SK-N-SH (cell line): ENCODE data around the gene IL6ST. TPM values are rescaled to one million over a fixed set of nuclear protein-coding genes. Genes with fewer than 3 reads are reported as not detected.

ENCODE experiments used
- CTCF ChIA-PET: fragments of 300-600, 350-600 bp; formaldehyde crosslinking; extraction: SDS; loops from one replicate; lab custom pipeline; 2021; lab: Yijun Ruan, JAX
- POLR2A ChIA-PET: fragments of 350-600 bp; sonication (Branson Sonifier 250); formaldehyde crosslinking; extraction: SDS; loops from one replicate; lab custom pipeline; 2020; ENCODE audit warnings: antibody characterized with exemption, inconsistent platforms; lab: Yijun Ruan, JAX
- DNase-seq: peaks from one replicate; pipeline ENCODE4 v3.0.0; 2012
- H2AFZ ChIP-seq: fragments of 200-600 bp; sonication (generic); 2 replicates; pipeline ENCODE4 v1.8.1; 2016; ENCODE audit warnings: antibody characterized with exemption, mild to moderate bottlenecking, low read depth
- H3F3A ChIP-seq: fragments of 200-600 bp; sonication (generic); replicated peaks from 2 replicates; pipeline ENCODE3; 2016; ENCODE audit warnings: antibody characterized with exemption, mild to moderate bottlenecking; ENCODE audit not compliant: insufficient read depth
- H3K27ac ChIP-seq, 2 experiments: fragments of 200-500 bp in 1 of 2; fragments of 200-600 bp in 1 of 2; sonication (Bioruptor generic) in 1 of 2; sonication (generic), shearing (Covaris generic) in 1 of 2; 2 replicates each; pipeline versions ENCODE4 v1.5.1 to v1.6.1; 2014 to 2016; ENCODE audit warnings: low read depth in 2 of 2, inconsistent platforms in 1 of 2, low read length in 1 of 2, mild to moderate bottlenecking in 1 of 2, mixed read lengths in 1 of 2
- H3K27me3 ChIP-seq: fragments of 200-600 bp; sonication (generic), shearing (Covaris generic); 2 replicates; pipeline ENCODE4 v1.6.1; 2016; ENCODE audit warnings: mixed run types; ENCODE audit not compliant: insufficient read depth
- H3K36me3 ChIP-seq, 2 experiments: fragments of 200-500 bp in 1 of 2; fragments of 200-600 bp in 1 of 2; sonication (Bioruptor generic) in 1 of 2; sonication (generic) in 1 of 2; replicated peaks in 1 of 2; 2 replicates each; pipeline versions ENCODE3 to v1.5.1; 2014 to 2016; ENCODE audit warnings: low read length in 1 of 2, mild to moderate bottlenecking in 1 of 2; ENCODE audit not compliant: insufficient read depth in 2 of 2, control insufficient read depth in 1 of 2
- H3K4me1 ChIP-seq, 2 experiments: fragments of 200-500 bp in 1 of 2; fragments of 200-600 bp in 1 of 2; sonication (Bioruptor generic) in 1 of 2; sonication (generic), shearing (Covaris generic) in 1 of 2; 2 replicates each; pipeline versions ENCODE4 v1.5.1 to v1.6.1; 2014 to 2016; ENCODE audit warnings: low read depth in 1 of 2, low read length in 1 of 2, mixed run types in 1 of 2; ENCODE audit not compliant: insufficient read depth in 2 of 2, control insufficient read depth in 1 of 2
- H3K4me2 ChIP-seq: fragments of 200-600 bp; sonication (generic), shearing (Covaris generic); 2 replicates; pipeline ENCODE4 v1.6.1; 2017; ENCODE audit warnings: mixed run types
- H3K4me3 ChIP-seq, 2 experiments: fragments of 200-500 bp in 1 of 2; fragments of 200-600 bp in 1 of 2; sonication (Bioruptor generic) in 1 of 2; sonication (generic), shearing (Covaris generic) in 1 of 2; 2 replicates each; pipeline versions ENCODE4 v1.5.1 to v1.8.1; 2014 to 2016; ENCODE audit warnings: low read depth in 2 of 2, inconsistent platforms in 1 of 2, low read length in 1 of 2, mild to moderate bottlenecking in 1 of 2, mixed read lengths in 1 of 2, moderate library complexity in 1 of 2
- H3K79me2 ChIP-seq: fragments of 200-600 bp; sonication (generic); 2 replicates; pipeline ENCODE4 v1.8.1; 2017; ENCODE audit warnings: mild to moderate bottlenecking; ENCODE audit not compliant: insufficient read depth
- H3K9ac ChIP-seq: fragments of 200-600 bp; sonication (generic); 2 replicates; pipeline ENCODE4 v1.6.1; 2017; ENCODE audit warnings: mixed run types
- H3K9me2 ChIP-seq: fragments of 200-600 bp; sonication (generic); 2 replicates; pipeline ENCODE4 v1.6.1; 2017; ENCODE audit warnings: mixed run types
- H3K9me3 ChIP-seq: fragments of 200-600 bp; sonication (generic); 2 replicates; pipeline ENCODE4 v1.6.1; 2017; ENCODE audit warnings: mixed run types, mild to moderate bottlenecking, moderate library complexity
- H4K20me1 ChIP-seq: fragments of 200-600 bp; sonication (generic); 2 replicates; pipeline ENCODE4 v1.6.1; 2017; ENCODE audit warnings: mild to moderate bottlenecking, mixed run types; ENCODE audit not compliant: insufficient read depth
- ELF1 ChIP-seq: IDR thresholded peaks from 2 replicates; pipeline ENCODE4 v1.4.0; 2012
- EP300 ChIP-seq, 2 experiments: IDR thresholded peaks; 2 replicates each; pipeline versions ENCODE4 v1.4.0 to v1.6.1; 2012; ENCODE audit warnings: borderline replicate concordance in 1 of 2, low read depth in 1 of 2, low read length in 1 of 2
- FOXJ3 ChIP-seq: sonication (generic); formaldehyde crosslinking; IDR thresholded peaks from 2 replicates; pipeline ENCODE4 v1.5.1; 2020; ENCODE audit warnings: mild to moderate bottlenecking, missing genetic modification reagents
- GABPA ChIP-seq: IDR thresholded peaks from 2 replicates; pipeline ENCODE4 v1.4.0; 2012; ENCODE audit warnings: low read depth, mild to moderate bottlenecking
- MEF2A ChIP-seq: IDR thresholded peaks from 2 replicates; pipeline ENCODE4 v1.4.0; 2012; ENCODE audit warnings: low read depth, borderline replicate concordance
- MXI1 ChIP-seq: IDR thresholded peaks from 2 replicates; pipeline ENCODE4 v1.6.1; 2012; ENCODE audit warnings: mild to moderate bottlenecking, low read depth, low read length, improper control_type of control experiment
- POLR2AphosphoS5 ChIP-seq: IDR thresholded peaks from 2 replicates; pipeline ENCODE4 v1.6.1; 2012; ENCODE audit warnings: low read depth, low read length
- RCOR1 ChIP-seq: fragments of 150-350 bp; IDR thresholded peaks from 2 replicates; pipeline ENCODE4 v1.6.1; 2017; ENCODE audit warnings: antibody characterized with exemption, low read length
- RFX5 ChIP-seq: IDR thresholded peaks from 2 replicates; pipeline ENCODE4 v1.6.1; 2012; ENCODE audit warnings: mild to moderate bottlenecking, improper control_type of control experiment, low read length
- RXRA ChIP-seq: IDR thresholded peaks from 2 replicates; pipeline ENCODE4 v1.4.0; 2012; ENCODE audit warnings: low read depth, mild to moderate bottlenecking, borderline replicate concordance
- SIN3A ChIP-seq: IDR thresholded peaks from 2 replicates; pipeline ENCODE4 v1.6.1; 2012; ENCODE audit warnings: low read depth, mild to moderate bottlenecking, low read length, moderate library complexity, borderline replicate concordance
- TAF1 ChIP-seq: IDR thresholded peaks from 2 replicates; pipeline ENCODE4 v1.6.1; 2012; ENCODE audit warnings: low read depth, mild to moderate bottlenecking, low read length, moderate library complexity, borderline replicate concordance
- TCF12 ChIP-seq: IDR thresholded peaks from 2 replicates; pipeline ENCODE4 v1.4.0; 2012
- TEAD4 ChIP-seq: IDR thresholded peaks from 2 replicates; pipeline ENCODE4 v1.4.0; 2012; ENCODE audit warnings: mild to moderate bottlenecking, borderline replicate concordance; ENCODE audit not compliant: insufficient read depth
- WGBS: methylation state at CpG from one replicate; pipeline ENCODE4 v1.1.6; 2017; ENCODE audit warnings: low lambda C conversion rate; 5-methylcytosine and 5-hydroxymethylcytosine counted together
- polyA plus RNA-seq, 3 experiments: library from polyadenylated mRNA; depleted of rRNA; stranded (reverse); fragments of >200 nt; gene quantifications; 2 replicates each; pipeline ENCODE4 v1.2.3, GENCODE V29; 2012
- TF ChIP-seq, protein P1 (sequence below): IDR thresholded peaks from 2 replicates; pipeline ENCODE4; 2012
- TF ChIP-seq, protein P2 (sequence below): fragments of 150-350 bp; IDR thresholded peaks from 2 replicates; pipeline ENCODE4 v1.6.1; 2016; ENCODE audit warnings: mild to moderate bottlenecking, low read depth, low read length
- TF ChIP-seq, protein P3 (sequence below): IDR thresholded peaks from 2 replicates; pipeline ENCODE4 v1.4.0; 2012; ENCODE audit warnings: low read depth, borderline replicate concordance
- TF ChIP-seq, protein P4 (sequence below): IDR thresholded peaks from 2 replicates; pipeline ENCODE4 v1.4.0; 2012; ENCODE audit warnings: low read depth
- TF ChIP-seq, protein P5 (sequence below): IDR thresholded peaks from 2 replicates; pipeline ENCODE4 v1.6.1; 2012; ENCODE audit warnings: mild to moderate bottlenecking, low read depth, low read length, moderate library complexity

The IL6ST gene
- polyA plus RNA-seq, 1 of the 3 experiments (the other 2 are of a cell fraction): 16.0 TPM

DNA sequence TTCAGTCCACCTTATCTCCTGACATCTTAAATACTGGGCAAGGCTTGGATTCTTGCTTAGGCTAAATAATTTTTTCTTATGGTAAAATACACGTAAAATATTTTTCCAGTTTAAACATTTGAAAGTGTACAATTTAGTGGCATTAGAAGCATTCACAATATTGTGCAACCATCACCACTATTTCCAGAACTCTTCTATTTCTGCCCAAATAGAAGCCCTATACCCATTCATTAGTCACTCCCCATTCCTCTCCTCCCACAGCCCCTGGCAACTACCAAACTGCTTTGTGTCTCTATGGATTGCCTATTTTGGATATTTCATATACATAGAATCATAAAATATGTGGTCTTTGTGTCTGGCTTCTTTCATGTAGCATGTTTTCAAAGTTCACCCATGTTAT is 86.0 kb downstream of the IL6ST start:
- Histone ChIP-seq H2AFZ (no peak overlapping the region), H3K4me3 (no peak overlapping the region), H3K4me1 (no peaks in the 10 kb centered on the region), H3K36me3 (no peaks in the 10 kb centered on the region), H3K9ac (no peak overlapping the region), H3K79me2 (no peaks in the 10 kb centered on the region), H3K9me2 (no peaks in the 10 kb centered on the region), H3K27ac (no peak overlapping the region), H3F3A (no peaks in the 10 kb centered on the region), H4K20me1 (no peaks in the 10 kb centered on the region), H3K27me3 (no peaks in the 10 kb centered on the region; the same call in 1 of the 2 replicates), H3K9me3 (no peaks in the 10 kb centered on the region), H3K4me2 (no peak overlapping the region)
- TF ChIP-seq, protein P1, sequence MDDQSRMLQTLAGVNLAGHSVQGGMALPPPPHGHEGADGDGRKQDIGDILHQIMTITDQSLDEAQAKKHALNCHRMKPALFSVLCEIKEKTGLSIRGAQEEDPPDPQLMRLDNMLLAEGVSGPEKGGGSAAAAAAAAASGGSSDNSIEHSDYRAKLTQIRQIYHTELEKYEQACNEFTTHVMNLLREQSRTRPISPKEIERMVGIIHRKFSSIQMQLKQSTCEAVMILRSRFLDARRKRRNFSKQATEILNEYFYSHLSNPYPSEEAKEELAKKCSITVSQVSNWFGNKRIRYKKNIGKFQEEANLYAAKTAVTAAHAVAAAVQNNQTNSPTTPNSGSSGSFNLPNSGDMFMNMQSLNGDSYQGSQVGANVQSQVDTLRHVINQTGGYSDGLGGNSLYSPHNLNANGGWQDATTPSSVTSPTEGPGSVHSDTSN: no peak
- TF ChIP-seq TEAD4 (no peak), TAF1 (no peak), RCOR1 (no peak), SIN3A (no peak), POLR2AphosphoS5 (no peak), RXRA (no peak), ELF1 (no peak), FOXJ3 (CRISPR knock-in tag) (no peak), GABPA (no peak), EP300 (IDR thresholded peaks at IDR 0.05; ENCODE audit: borderline replicate concordance in 1 of 2, low read depth in 1 of 2, low read length in 1 of 2) (no peak), RFX5 (no peak), TCF12 (no peak), MXI1 (no peak), MEF2A (no peak)
- TF ChIP-seq, protein P2, sequence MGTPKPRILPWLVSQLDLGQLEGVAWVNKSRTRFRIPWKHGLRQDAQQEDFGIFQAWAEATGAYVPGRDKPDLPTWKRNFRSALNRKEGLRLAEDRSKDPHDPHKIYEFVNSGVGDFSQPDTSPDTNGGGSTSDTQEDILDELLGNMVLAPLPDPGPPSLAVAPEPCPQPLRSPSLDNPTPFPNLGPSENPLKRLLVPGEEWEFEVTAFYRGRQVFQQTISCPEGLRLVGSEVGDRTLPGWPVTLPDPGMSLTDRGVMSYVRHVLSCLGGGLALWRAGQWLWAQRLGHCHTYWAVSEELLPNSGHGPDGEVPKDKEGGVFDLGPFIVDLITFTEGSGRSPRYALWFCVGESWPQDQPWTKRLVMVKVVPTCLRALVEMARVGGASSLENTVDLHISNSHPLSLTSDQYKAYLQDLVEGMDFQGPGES: no peak
- TF ChIP-seq, protein P3, sequence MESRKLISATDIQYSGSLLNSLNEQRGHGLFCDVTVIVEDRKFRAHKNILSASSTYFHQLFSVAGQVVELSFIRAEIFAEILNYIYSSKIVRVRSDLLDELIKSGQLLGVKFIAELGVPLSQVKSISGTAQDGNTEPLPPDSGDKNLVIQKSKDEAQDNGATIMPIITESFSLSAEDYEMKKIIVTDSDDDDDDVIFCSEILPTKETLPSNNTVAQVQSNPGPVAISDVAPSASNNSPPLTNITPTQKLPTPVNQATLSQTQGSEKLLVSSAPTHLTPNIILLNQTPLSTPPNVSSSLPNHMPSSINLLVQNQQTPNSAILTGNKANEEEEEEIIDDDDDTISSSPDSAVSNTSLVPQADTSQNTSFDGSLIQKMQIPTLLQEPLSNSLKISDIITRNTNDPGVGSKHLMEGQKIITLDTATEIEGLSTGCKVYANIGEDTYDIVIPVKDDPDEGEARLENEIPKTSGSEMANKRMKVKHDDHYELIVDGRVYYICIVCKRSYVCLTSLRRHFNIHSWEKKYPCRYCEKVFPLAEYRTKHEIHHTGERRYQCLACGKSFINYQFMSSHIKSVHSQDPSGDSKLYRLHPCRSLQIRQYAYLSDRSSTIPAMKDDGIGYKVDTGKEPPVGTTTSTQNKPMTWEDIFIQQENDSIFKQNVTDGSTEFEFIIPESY: no peak
- TF ChIP-seq, protein P4, sequence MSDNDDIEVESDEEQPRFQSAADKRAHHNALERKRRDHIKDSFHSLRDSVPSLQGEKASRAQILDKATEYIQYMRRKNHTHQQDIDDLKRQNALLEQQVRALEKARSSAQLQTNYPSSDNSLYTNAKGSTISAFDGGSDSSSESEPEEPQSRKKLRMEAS: no peak
- TF ChIP-seq, protein P5, sequence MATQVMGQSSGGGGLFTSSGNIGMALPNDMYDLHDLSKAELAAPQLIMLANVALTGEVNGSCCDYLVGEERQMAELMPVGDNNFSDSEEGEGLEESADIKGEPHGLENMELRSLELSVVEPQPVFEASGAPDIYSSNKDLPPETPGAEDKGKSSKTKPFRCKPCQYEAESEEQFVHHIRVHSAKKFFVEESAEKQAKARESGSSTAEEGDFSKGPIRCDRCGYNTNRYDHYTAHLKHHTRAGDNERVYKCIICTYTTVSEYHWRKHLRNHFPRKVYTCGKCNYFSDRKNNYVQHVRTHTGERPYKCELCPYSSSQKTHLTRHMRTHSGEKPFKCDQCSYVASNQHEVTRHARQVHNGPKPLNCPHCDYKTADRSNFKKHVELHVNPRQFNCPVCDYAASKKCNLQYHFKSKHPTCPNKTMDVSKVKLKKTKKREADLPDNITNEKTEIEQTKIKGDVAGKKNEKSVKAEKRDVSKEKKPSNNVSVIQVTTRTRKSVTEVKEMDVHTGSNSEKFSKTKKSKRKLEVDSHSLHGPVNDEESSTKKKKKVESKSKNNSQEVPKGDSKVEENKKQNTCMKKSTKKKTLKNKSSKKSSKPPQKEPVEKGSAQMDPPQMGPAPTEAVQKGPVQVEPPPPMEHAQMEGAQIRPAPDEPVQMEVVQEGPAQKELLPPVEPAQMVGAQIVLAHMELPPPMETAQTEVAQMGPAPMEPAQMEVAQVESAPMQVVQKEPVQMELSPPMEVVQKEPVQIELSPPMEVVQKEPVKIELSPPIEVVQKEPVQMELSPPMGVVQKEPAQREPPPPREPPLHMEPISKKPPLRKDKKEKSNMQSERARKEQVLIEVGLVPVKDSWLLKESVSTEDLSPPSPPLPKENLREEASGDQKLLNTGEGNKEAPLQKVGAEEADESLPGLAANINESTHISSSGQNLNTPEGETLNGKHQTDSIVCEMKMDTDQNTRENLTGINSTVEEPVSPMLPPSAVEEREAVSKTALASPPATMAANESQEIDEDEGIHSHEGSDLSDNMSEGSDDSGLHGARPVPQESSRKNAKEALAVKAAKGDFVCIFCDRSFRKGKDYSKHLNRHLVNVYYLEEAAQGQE: no peak
- ChIA-PET POLR2A (no interaction called here), CTCF (no interaction called here)
- no peak for DNase-seq
- WGBS: 38% methylated on average over 1 of the region's 1 CpG
